AG04450 (cell line): ENCODE data around the gene RPS6KA5. TPM values are rescaled to one million over a fixed set of nuclear protein-coding genes. Genes with fewer than 3 reads are reported as not detected.

Experiments
- CTCF ChIA-PET: fragments of 300-600, 350-600 bp; formaldehyde crosslinking; extraction: SDS; loops from one replicate; lab custom pipeline; 2022; ENCODE audit warnings: antibody characterized with exemption, inconsistent platforms; lab: Charles Lee
- POLR2A ChIA-PET: fragments of 350-600 bp; formaldehyde crosslinking; extraction: SDS; loops from one replicate; lab custom pipeline; 2021; ENCODE audit warnings: antibody characterized with exemption, inconsistent platforms; lab: Yijun Ruan, JAX
- DNase-seq: peaks from one replicate; pipeline ENCODE4 v3.0.0-alpha.2; 2011; ENCODE audit warnings: low read depth, low spot score
- H3K27ac ChIP-seq: one replicate; pipeline ENCODE4 v1.5.1; 2012; ENCODE audit warnings: low read depth, low read length, control low read depth
- H3K27me3 ChIP-seq: one replicate; pipeline ENCODE4 v1.6.0; 2012; ENCODE audit warnings: low read length; ENCODE audit not compliant: control insufficient read depth, insufficient read depth
- H3K4me3 ChIP-seq: 2 replicates; pipeline ENCODE4 v1.5.1; 2011; ENCODE audit warnings: mild to moderate bottlenecking, low read depth, low read length, control low read depth
- H3K9me3 ChIP-seq: 2 replicates; pipeline ENCODE4 v1.5.1; 2012; ENCODE audit warnings: low read length; ENCODE audit not compliant: control insufficient read depth, insufficient read depth
- polyA plus RNA-seq: library from polyadenylated mRNA; depleted of rRNA; stranded (reverse); fragments of >200 nt; gene quantifications from 2 replicates; pipeline ENCODE4 v1.2.3, GENCODE V29; 2011
- TF ChIP-seq, protein P1 (sequence below): IDR thresholded peaks from 2 replicates; pipeline ENCODE4 v1.5.1; 2011; ENCODE audit warnings: low read depth, low read length, control low read depth, inconsistent platforms

Gene RPS6KA5
- polyA plus RNA-seq, 1 experiment: 1.5 TPM

DNA sequence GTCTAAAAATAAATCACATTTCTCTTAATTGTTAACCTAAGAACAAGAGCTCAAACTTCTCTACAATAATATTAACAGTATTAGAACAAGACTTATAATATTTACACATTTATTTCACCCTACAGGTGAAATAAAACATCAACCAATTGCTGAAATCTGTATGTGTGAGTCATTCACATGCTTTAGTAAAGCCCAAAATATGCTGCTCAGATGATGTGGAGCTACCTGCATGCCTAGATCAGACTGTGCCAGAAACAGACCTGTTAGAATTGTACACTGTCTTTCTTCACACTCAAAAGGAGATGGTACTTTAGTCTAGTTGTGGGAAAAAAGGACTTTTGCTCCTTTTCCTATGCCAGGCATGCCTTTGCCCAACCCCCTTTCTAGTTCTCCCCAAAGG lies 54.7 kb downstream of the RPS6KA5 start:
- TF ChIP-seq, protein P1, sequence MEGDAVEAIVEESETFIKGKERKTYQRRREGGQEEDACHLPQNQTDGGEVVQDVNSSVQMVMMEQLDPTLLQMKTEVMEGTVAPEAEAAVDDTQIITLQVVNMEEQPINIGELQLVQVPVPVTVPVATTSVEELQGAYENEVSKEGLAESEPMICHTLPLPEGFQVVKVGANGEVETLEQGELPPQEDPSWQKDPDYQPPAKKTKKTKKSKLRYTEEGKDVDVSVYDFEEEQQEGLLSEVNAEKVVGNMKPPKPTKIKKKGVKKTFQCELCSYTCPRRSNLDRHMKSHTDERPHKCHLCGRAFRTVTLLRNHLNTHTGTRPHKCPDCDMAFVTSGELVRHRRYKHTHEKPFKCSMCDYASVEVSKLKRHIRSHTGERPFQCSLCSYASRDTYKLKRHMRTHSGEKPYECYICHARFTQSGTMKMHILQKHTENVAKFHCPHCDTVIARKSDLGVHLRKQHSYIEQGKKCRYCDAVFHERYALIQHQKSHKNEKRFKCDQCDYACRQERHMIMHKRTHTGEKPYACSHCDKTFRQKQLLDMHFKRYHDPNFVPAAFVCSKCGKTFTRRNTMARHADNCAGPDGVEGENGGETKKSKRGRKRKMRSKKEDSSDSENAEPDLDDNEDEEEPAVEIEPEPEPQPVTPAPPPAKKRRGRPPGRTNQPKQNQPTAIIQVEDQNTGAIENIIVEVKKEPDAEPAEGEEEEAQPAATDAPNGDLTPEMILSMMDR: no peak
- Histone ChIP-seq H3K27ac (no peak overlapping the region), H3K27me3 (no peaks in the 10 kb centered on the region), H3K4me3 (no peak overlapping the region), H3K9me3 (no peaks in the 10 kb centered on the region)
- no peak for DNase-seq
- POLR2A ChIA-PET: no interaction called here
- CTCF ChIA-PET: no interaction called here

- Histone ChIP-seq H3K9me3 (no peaks in the 10 kb centered on the region), H3K27ac (no peak overlapping the region), H3K4me3 (no peak overlapping the region), H3K27me3 (no peaks in the 10 kb centered on the region)
- ChIA-PET POLR2A (interaction anchor here (0.7 kb wide), 1 partner anchor 115 kb away, joined by 4 read pairs; no protein-coding TSS in a partner anchor), CTCF (no interaction called here)
- TF ChIP-seq, protein P1: no peak
- no peak for DNase-seq
These were observed 55.5 kb downstream of the RPS6KA5 start for GRCh38 chr14:91004987-91005386.

DNA sequence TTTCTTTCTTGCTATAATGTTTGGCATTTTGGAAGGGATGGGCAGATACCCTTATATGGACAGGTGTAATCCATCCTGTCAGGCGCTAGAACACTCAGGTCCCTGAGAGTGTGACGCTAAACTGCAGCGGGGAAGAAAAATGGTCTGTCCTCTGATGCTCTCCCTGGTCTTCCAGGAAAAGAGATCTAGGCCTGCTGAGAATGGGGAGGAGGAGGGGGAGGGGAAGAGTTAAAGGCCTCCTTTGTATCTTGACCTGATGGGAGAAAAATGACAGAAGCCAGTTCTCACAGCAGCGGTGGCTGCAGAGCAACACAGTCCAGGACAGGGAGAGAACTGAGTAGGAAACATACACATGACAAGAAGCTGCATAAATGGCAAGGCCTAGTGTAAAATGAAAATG lies 61.1 kb downstream of the RPS6KA5 start:
- ChIA-PET POLR2A (no interaction called here), CTCF (no interaction called here)
- no peak for DNase-seq
- Histone ChIP-seq H3K27me3 (no peaks in the 10 kb centered on the region), H3K4me3 (no peak overlapping the region), H3K9me3 (no peaks in the 10 kb centered on the region), H3K27ac (no peak overlapping the region)
- TF ChIP-seq, protein P1: no peak

- DNase-seq: no peak
- TF ChIP-seq, protein P1: no peak
- ChIA-PET CTCF (no interaction called here), POLR2A (no interaction called here)
- H3K27ac ChIP-seq: no peak overlapping the region
- no peak overlapping the region for H3K4me3 ChIP-seq
- no peaks in the 10 kb centered on the region for H3K27me3 ChIP-seq
- H3K9me3 ChIP-seq: no peaks in the 10 kb centered on the region
These were observed 63.5 kb downstream of the RPS6KA5 start for GRCh38 chr14:90996967-90997366.

GRCh38 chr14:90995785-90996184 lies 64.7 kb downstream of the RPS6KA5 start:
- ChIA-PET POLR2A (no interaction called here), CTCF (no interaction called here)
- Histone ChIP-seq H3K27ac (no peak overlapping the region), H3K27me3 (no peaks in the 10 kb centered on the region), H3K4me3 (no peak overlapping the region), H3K9me3 (no peaks in the 10 kb centered on the region)
- DNase-seq: no peak
- TF ChIP-seq, protein P1: no peak
